GM19467 (cell line): ENCODE results near the gene MPO.

Experiments used
- ATAC-seq: cut with Tn5 transposase; IDR thresholded peaks from one replicate; pipeline ENCODE4 v1.9.1; 2021; ENCODE audit warnings: mild to moderate bottlenecking, moderate library complexity; ENCODE audit not compliant: unreplicated experiment

MPO gene

GRCh38 chr17:58267347-58268324 is 13.1 kb downstream of the MPO start:
- ATAC-seq = no peak

- ATAC-seq = no peak
These were observed 14.5 kb downstream of the MPO start for GRCh38 chr17:58265902-58266875.

- ATAC-seq = no peak
These were observed 15.5 kb downstream of the MPO start for GRCh38 chr17:58265271-58265670.

GRCh38 chr17:58264407-58265103 is 16.2 kb downstream of the MPO start:
- ATAC-seq = no peak

- no peak for ATAC-seq
These were observed 17.0 kb downstream of the MPO start for GRCh38 chr17:58263773-58264172.

- no peak for ATAC-seq
These were observed 18.6 kb downstream of the MPO start for GRCh38 chr17:58262149-58262548.

GRCh38 chr17:58254803-58255202 is 25.9 kb downstream of the MPO start:
- no peak for ATAC-seq

- ATAC-seq = no peak
These were observed 27.7 kb downstream of the MPO start for GRCh38 chr17:58253082-58253481.

- no peak for ATAC-seq
These were observed 28.6 kb downstream of the MPO start for GRCh38 chr17:58252141-58252540.

GRCh38 chr17:58250344-58251011 is 30.3 kb downstream of the MPO start:
- ATAC-seq = no peak

- ATAC-seq = peak; percentile 58
These were observed 31.2 kb downstream of the MPO start for GRCh38 chr17:58249270-58250133.

GRCh38 chr17:58248955-58249269 is 31.8 kb downstream of the MPO start:
- ATAC-seq = no peak

GRCh38 chr17:58247511-58248363 is 33.0 kb downstream of the MPO start:
- no peak for ATAC-seq

GRCh38 chr17:58246781-58247180 is 34.0 kb downstream of the MPO start:
- ATAC-seq = no peak

GRCh38 chr17:58246104-58246740 is 34.5 kb downstream of the MPO start:
- ATAC-seq = no peak

GRCh38 chr17:58245428-58246103 is 35.2 kb downstream of the MPO start:
- ATAC-seq = no peak

GRCh38 chr17:58244963-58245362 is 35.8 kb downstream of the MPO start:
- ATAC-seq = no peak
